ENCODE measurements around the gene TP53RK. TPM values are rescaled to one million over a fixed set of nuclear protein-coding genes. Genes with fewer than 3 reads are reported as not detected.

TP53RK gene
- total and polyA plus RNA-seq, 2 donors (not counting 1 experiment from before 2014, with no cell fraction given), result 3.1 to 22.5 TPM

GRCh38 chr20:46636514-46636913 is 52.7 kb downstream of the TP53RK start:
- Histone ChIP-seq H2AFZ (ENCODE audit: insufficient read depth, low read depth, low read length, poor library complexity, severe bottlenecking) (no peak overlapping the region), H3K27ac (ENCODE audit: low read length in 2 of 2) (no peak overlapping the region), H3K9me3 (ENCODE audit: control extremely low read depth in 1 of 3, control insufficient read depth in 2 of 3, insufficient read depth in 1 of 3, low read length in 2 of 3) (no peaks in the 10 kb centered on the region), H3K27me3 (replicated peaks in 1 of 4; ENCODE audit: control extremely low read depth in 1 of 4, control insufficient read depth in 3 of 4, insufficient read depth in 4 of 4, low read length in 3 of 4) (peaks cover 0 to 9% (median 3%) of the 10 kb centered on the region in 4 experiments), H4K20me1 (ENCODE audit: control insufficient read depth, insufficient read depth, low read length, poor library complexity, severe bottlenecking) (no peaks in the 10 kb centered on the region), H3K36me3 (replicated peaks in 1 of 2; ENCODE audit: control extremely low read depth in 1 of 2, control insufficient read depth in 1 of 2, extremely low read depth in 1 of 2, insufficient read depth in 2 of 2, low read length in 1 of 2) (no peaks in the 10 kb centered on the region), H3K9ac (ENCODE audit: low read length) (no peak overlapping the region), H3K79me2 (ENCODE audit: control insufficient read depth, insufficient read depth, low read length) (no peaks in the 10 kb centered on the region), H3K4me1 (ENCODE audit: control insufficient read depth in 2 of 2, insufficient read depth in 2 of 2, low read length in 2 of 2) (no peaks in the 10 kb centered on the region), H3K4me2 (replicated peaks; ENCODE audit: low read depth, low read length, poor library complexity, severe bottlenecking) (no peak overlapping the region), H3K4me3 (ENCODE audit: control extremely low read depth in 1 of 5, extremely low read depth in 1 of 5, insufficient read depth in 1 of 5, low read depth in 2 of 5, low read length in 4 of 5) (no peak overlapping the region)
- Mint-ChIP-seq H3K27ac (no peak overlapping the region), H3K27me3 (peaks cover 37% of the 10 kb centered on the region), H3K9me3 (ENCODE audit: insufficient read depth) (no peaks in the 10 kb centered on the region), H3K4me3 (no peak overlapping the region), H3K4me1 (no peaks in the 10 kb centered on the region)
- CTCF ChIA-PET, result no interaction called here
- DNase-seq (no peak), ATAC-seq (ENCODE audit: low read depth) (no peak)
- POLR2A ChIA-PET, result no interaction called here
- TF ChIP-seq EZH2 (IDR thresholded peaks at IDR 0.05; ENCODE audit: borderline replicate concordance, insufficient read depth, low read depth, low read length, poor library complexity, severe bottlenecking) (no peak), CTCF (IDR thresholded peaks at IDR 0.05) (no peak)
- 91% methylated on average over 4 of the region's 4 CpGs for WGBS (ENCODE audit: insufficient coverage)
- intact Hi-C loops (cut with micrococcal nuclease), result no loop called here

- H3K79me2 ChIP-seq (ENCODE audit: control insufficient read depth, insufficient read depth, low read length), result no peaks in the 10 kb centered on the region
- no peak overlapping the region for H3K4me3 ChIP-seq (ENCODE audit: control extremely low read depth in 1 of 5, extremely low read depth in 1 of 5, insufficient read depth in 1 of 5, low read depth in 2 of 5, low read length in 4 of 5)
- H2AFZ ChIP-seq (ENCODE audit: insufficient read depth, low read depth, low read length, poor library complexity, severe bottlenecking), result no peak overlapping the region
- peaks cover 0 to 10% (median 3%) of the 10 kb centered on the region in 4 experiments for H3K27me3 ChIP-seq (replicated peaks in 1 of 4; ENCODE audit: control extremely low read depth in 1 of 4, control insufficient read depth in 3 of 4, insufficient read depth in 4 of 4, low read length in 3 of 4)
- H3K27ac Mint-ChIP-seq, result no peak overlapping the region
- no peak overlapping the region for H3K27ac ChIP-seq (ENCODE audit: low read length in 2 of 2)
- 75% methylated on average over 5 of the region's 5 CpGs for WGBS (ENCODE audit: insufficient coverage)
- no peaks in the 10 kb centered on the region for H3K4me1 ChIP-seq (ENCODE audit: control insufficient read depth in 2 of 2, insufficient read depth in 2 of 2, low read length in 2 of 2)
- intact Hi-C loops (cut with micrococcal nuclease), result no loop called here
- H4K20me1 ChIP-seq (ENCODE audit: control insufficient read depth, insufficient read depth, low read length, poor library complexity, severe bottlenecking), result no peaks in the 10 kb centered on the region
- DNase-seq, result no peak
- H3K4me3 Mint-ChIP-seq, result no peak overlapping the region
- H3K9me3 Mint-ChIP-seq (ENCODE audit: insufficient read depth), result no peaks in the 10 kb centered on the region
- H3K9me3 ChIP-seq (ENCODE audit: control extremely low read depth in 1 of 3, control insufficient read depth in 2 of 3, insufficient read depth in 1 of 3, low read length in 2 of 3), result no peaks in the 10 kb centered on the region
- ChIA-PET CTCF (no interaction called here), POLR2A (no interaction called here)
- H3K27me3 Mint-ChIP-seq, result peaks cover 31% of the 10 kb centered on the region
- no peak overlapping the region for H3K4me2 ChIP-seq (replicated peaks; ENCODE audit: low read depth, low read length, poor library complexity, severe bottlenecking)
- H3K9ac ChIP-seq (ENCODE audit: low read length), result no peak overlapping the region
- H3K36me3 ChIP-seq (replicated peaks in 1 of 2; ENCODE audit: control extremely low read depth in 1 of 2, control insufficient read depth in 1 of 2, extremely low read depth in 1 of 2, insufficient read depth in 2 of 2, low read length in 1 of 2), result no peaks in the 10 kb centered on the region
- TF ChIP-seq CTCF (IDR thresholded peaks at IDR 0.05) (no peak), EZH2 (IDR thresholded peaks at IDR 0.05; ENCODE audit: borderline replicate concordance, insufficient read depth, low read depth, low read length, poor library complexity, severe bottlenecking) (no peak)
- no peaks in the 10 kb centered on the region for H3K4me1 Mint-ChIP-seq
- no peak for ATAC-seq (ENCODE audit: low read depth)
These were observed 53.6 kb downstream of the TP53RK start for GRCh38 chr20:46635514-46636136.

Data from B cell (primary cell).